WTC11 (cell line): ENCODE measurements around the gene TMEM131L. TPM values are rescaled to one million over a fixed set of nuclear protein-coding genes. Genes with fewer than 3 reads are reported as not detected.

ENCODE experiments used
- ATAC-seq: fragments of 200-7000 bp; cut with Tn5 transposase; 2 replicates; pipeline ENCODE4 v1.10.0; 2021; ENCODE audit warnings: mild to moderate bottlenecking, moderate library complexity
- CTCF ChIA-PET: fragments of 300-600 bp; sonication (Branson Sonifier 250); formaldehyde crosslinking; loops from one replicate; lab custom pipeline; 2021; ENCODE audit warnings: antibody characterized with exemption; lab: Charles Lee
- POLR2A ChIA-PET: fragments of 350-600 bp; sonication (Branson Sonifier 250); formaldehyde crosslinking; loops from one replicate; lab custom pipeline; 2021; ENCODE audit warnings: antibody characterized with exemption; lab: Charles Lee
- DNase-seq: peaks from one replicate; pipeline ENCODE4 v3.0.0; 2021; ENCODE audit warnings: low spot score
- H3K27ac Mint-ChIP-seq: 2 replicates; pipeline ENCODE4 v1.8.0; 2021; ENCODE audit warnings: mixed read lengths
- H3K27me3 Mint-ChIP-seq: 2 replicates; pipeline ENCODE4 v1.8.0; 2021; ENCODE audit warnings: low read depth, mild to moderate bottlenecking, moderate library complexity, mixed read lengths
- H3K36me3 Mint-ChIP-seq: 2 replicates; pipeline ENCODE4 v1.8.0; 2021; ENCODE audit warnings: mixed read lengths
- H3K4me1 Mint-ChIP-seq: 2 replicates; pipeline ENCODE4 v1.8.0; 2022; ENCODE audit warnings: mixed read lengths
- H3K4me3 Mint-ChIP-seq: 2 replicates; pipeline ENCODE4 v1.8.0; 2021; ENCODE audit warnings: mild to moderate bottlenecking, moderate library complexity, mixed read lengths
- H3K9me3 Mint-ChIP-seq: 2 replicates; pipeline ENCODE4 v1.8.0; 2021; ENCODE audit warnings: mixed read lengths
- CBFB ChIP-seq: sonication (generic); formaldehyde crosslinking; IDR thresholded peaks from 2 replicates; pipeline ENCODE4 v1.8.1; 2022; ENCODE audit warnings: mild to moderate bottlenecking, low read depth, missing genetic modification reagents
- FOXJ3 ChIP-seq: sonication (generic); formaldehyde crosslinking; IDR thresholded peaks from 2 replicates; pipeline ENCODE4 v1.9.0; 2021; ENCODE audit warnings: missing genetic modification reagents, mild to moderate bottlenecking, borderline replicate concordance
- GTF2I ChIP-seq: fragments of 250-450 bp; sonication (Bioruptor Pico); conservative IDR thresholded peaks from 2 replicates; pipeline ENCODE4 v1.4.0; 2021; ENCODE audit warnings: mild to moderate bottlenecking
- JUN ChIP-seq: sonication (generic); formaldehyde crosslinking; IDR thresholded peaks from 2 replicates; pipeline ENCODE4 v1.8.0; 2023; ENCODE audit warnings: mild to moderate bottlenecking, missing genetic modification reagents
- KAT7 ChIP-seq: sonication (generic); formaldehyde crosslinking; IDR thresholded peaks from 2 replicates; pipeline ENCODE4 v1.8.1; 2023; ENCODE audit warnings: missing genetic modification reagents, mild to moderate bottlenecking, borderline replicate concordance
- NFE2L1 ChIP-seq: sonication (generic); formaldehyde crosslinking; IDR thresholded peaks from 2 replicates; pipeline ENCODE4 v1.8.1; 2023; ENCODE audit warnings: missing genetic modification reagents
- NFYB ChIP-seq: sonication (generic); formaldehyde crosslinking; conservative IDR thresholded peaks from 2 replicates; pipeline ENCODE4 v1.8.0; 2022; ENCODE audit warnings: low read depth, missing genetic modification reagents
- NR1H2 ChIP-seq: sonication (generic); formaldehyde crosslinking; IDR thresholded peaks from 2 replicates; pipeline ENCODE4 v1.9.0; 2021; ENCODE audit warnings: mild to moderate bottlenecking, moderate library complexity, missing genetic modification reagents
- PRRX2 ChIP-seq: fragments of 250-450 bp; sonication (Bioruptor Pico); IDR thresholded peaks from 2 replicates; pipeline ENCODE4 v1.8.0; 2021; ENCODE audit warnings: mild to moderate bottlenecking
- TEAD4 ChIP-seq: sonication (generic); formaldehyde crosslinking; IDR thresholded peaks from 2 replicates; pipeline ENCODE4 v1.8.0; 2022; ENCODE audit warnings: mild to moderate bottlenecking, missing genetic modification reagents
- TP53 ChIP-seq: sonication (generic); formaldehyde crosslinking; IDR thresholded peaks from 2 replicates; pipeline ENCODE4 v1.8.1; 2023; ENCODE audit warnings: mild to moderate bottlenecking, missing genetic modification reagents
- ZNF121 ChIP-seq: sonication (generic); formaldehyde crosslinking; IDR thresholded peaks from 2 replicates; pipeline ENCODE4 v1.8.0; 2023; ENCODE audit warnings: missing genetic modification reagents
- ZNF263 ChIP-seq: sonication (generic); formaldehyde crosslinking; IDR thresholded peaks from 2 replicates; pipeline ENCODE4 v1.8.1; 2022; ENCODE audit warnings: low read depth, mild to moderate bottlenecking, moderate library complexity, missing genetic modification reagents
- ZNF317 ChIP-seq: sonication (generic); formaldehyde crosslinking; IDR thresholded peaks from 2 replicates; pipeline ENCODE4 v1.8.1; 2023; ENCODE audit warnings: low read depth, mild to moderate bottlenecking, moderate library complexity, missing genetic modification reagents, borderline replicate concordance
- ZNF416 ChIP-seq: fragments of 250-450 bp; sonication (Bioruptor Pico); IDR thresholded peaks from 2 replicates; pipeline ENCODE4 v1.9.0; 2021; ENCODE audit warnings: mild to moderate bottlenecking, inconsistent platforms
- ZNF423 ChIP-seq: fragments of 250-450 bp; sonication (Bioruptor Pico); IDR thresholded peaks from 2 replicates; pipeline ENCODE4 v2.1.2; 2022; ENCODE audit warnings: mild to moderate bottlenecking, moderate library complexity
- total RNA-seq: library from RNA; stranded (reverse); gene quantifications from 3 replicates; pipeline ENCODE4 v1.2.3, GENCODE V29; 2021
- TF ChIP-seq, protein P1 (sequence below): sonication (generic); formaldehyde crosslinking; IDR thresholded peaks from 2 replicates; pipeline ENCODE4 v1.8.1; 2023; ENCODE audit warnings: mild to moderate bottlenecking, moderate library complexity, missing genetic modification reagents

The TMEM131L gene
- total RNA-seq, 1 experiment from 2014 or later, result 26.7 TPM

DNA sequence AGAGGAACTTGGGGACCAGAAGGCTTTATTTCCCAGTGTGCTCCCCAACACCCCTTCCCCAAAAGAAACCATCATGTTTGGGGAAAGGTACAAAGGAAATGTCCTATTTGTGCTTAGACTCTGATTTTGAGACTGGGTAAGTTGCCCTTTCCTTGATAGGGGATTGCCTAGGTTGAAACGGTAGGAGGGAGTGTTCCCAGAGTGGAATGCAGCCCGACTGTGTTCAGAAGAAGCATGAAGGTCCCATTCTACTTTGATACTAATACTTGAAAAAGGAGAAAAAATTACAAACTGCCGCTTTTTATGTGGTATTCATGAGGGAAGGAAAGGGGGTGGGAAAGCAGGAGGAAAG is 32.4 kb upstream of the TMEM131L start:
- Mint-ChIP-seq H3K27ac (no peak overlapping the region), H3K4me3 (no peak overlapping the region), H3K36me3 (no peaks in the 10 kb centered on the region), H3K9me3 (no peaks in the 10 kb centered on the region), H3K4me1 (peaks cover 8% of the 10 kb centered on the region), H3K27me3 (no peaks in the 10 kb centered on the region)
- ChIA-PET POLR2A (interaction anchor here (1.0 kb wide), 1 partner anchor 32 kb away, joined by 3 read pairs; the partner anchor contains the start of gene TMEM131L), CTCF (interaction anchor here (1.1 to 1.5 kb wide), 5 partner anchors 21 to 316 kb away, joined by 3 to 6 read pairs (median 3); no protein-coding TSS in a partner anchor)
- DNase-seq (no peak), ATAC-seq (no peak)
- TF ChIP-seq TP53 (CRISPR knock-in tag), result no peak
- TF ChIP-seq ZNF317 (CRISPR knock-in tag), result no peak
- TF ChIP-seq ZNF263, result no peak
- TF ChIP-seq, protein P1, sequence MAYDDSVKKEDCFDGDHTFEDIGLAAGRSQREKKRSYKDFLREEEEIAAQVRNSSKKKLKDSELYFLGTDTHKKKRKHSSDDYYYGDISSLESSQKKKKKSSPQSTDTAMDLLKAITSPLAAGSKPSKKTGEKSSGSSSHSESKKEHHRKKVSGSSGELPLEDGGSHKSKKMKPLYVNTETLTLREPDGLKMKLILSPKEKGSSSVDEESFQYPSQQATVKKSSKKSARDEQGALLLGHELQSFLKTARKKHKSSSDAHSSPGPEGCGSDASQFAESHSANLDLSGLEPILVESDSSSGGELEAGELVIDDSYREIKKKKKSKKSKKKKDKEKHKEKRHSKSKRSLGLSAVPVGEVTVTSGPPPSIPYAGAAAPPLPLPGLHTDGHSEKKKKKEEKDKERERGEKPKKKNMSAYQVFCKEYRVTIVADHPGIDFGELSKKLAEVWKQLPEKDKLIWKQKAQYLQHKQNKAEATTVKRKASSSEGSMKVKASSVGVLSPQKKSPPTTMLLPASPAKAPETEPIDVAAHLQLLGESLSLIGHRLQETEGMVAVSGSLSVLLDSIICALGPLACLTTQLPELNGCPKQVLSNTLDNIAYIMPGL (CRISPR knock-in tag), result no peak
- TF ChIP-seq ZNF416, result no peak

DNA sequence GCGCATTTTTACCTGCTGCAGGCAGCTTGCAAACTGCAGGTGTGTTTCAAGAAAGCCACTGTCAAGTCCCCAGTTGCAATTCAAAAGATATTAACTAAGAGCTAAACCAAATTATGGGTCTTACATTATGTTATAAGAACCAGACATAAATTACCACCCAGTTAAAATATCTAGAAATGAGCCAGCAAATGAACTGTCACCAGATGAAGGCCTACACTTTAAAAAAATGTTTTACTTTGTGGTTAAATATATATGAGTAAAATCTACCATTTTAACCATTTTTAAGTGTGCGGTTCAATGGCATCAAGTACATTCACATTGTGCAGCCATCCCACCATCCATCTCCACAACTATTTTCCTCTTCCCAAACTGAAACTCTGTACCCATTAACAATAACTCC is 32.0 kb upstream of the TMEM131L start:
- no peak for TF ChIP-seq FOXJ3 (CRISPR knock-in tag)
- no peak for TF ChIP-seq NR1H2
- TF ChIP-seq CBFB (CRISPR knock-in tag), result no peak
- H3K9me3 Mint-ChIP-seq, result no peaks in the 10 kb centered on the region
- H3K4me1 Mint-ChIP-seq, result peaks cover 8% of the 10 kb centered on the region
- CTCF ChIA-PET, result interaction anchor here (1.5 kb wide), 1 partner anchor 199 kb away, joined by 3 read pairs; no protein-coding TSS in a partner anchor
- POLR2A ChIA-PET, result interaction anchor here (1.0 kb wide), 1 partner anchor 32 kb away, joined by 3 read pairs; the partner anchor contains the start of gene TMEM131L
- DNase-seq, result no peak
- H3K27me3 Mint-ChIP-seq, result no peaks in the 10 kb centered on the region
- ATAC-seq, result no peak
- H3K36me3 Mint-ChIP-seq, result no peaks in the 10 kb centered on the region
- no peak overlapping the region for H3K27ac Mint-ChIP-seq
- H3K4me3 Mint-ChIP-seq, result no peak overlapping the region

DNA sequence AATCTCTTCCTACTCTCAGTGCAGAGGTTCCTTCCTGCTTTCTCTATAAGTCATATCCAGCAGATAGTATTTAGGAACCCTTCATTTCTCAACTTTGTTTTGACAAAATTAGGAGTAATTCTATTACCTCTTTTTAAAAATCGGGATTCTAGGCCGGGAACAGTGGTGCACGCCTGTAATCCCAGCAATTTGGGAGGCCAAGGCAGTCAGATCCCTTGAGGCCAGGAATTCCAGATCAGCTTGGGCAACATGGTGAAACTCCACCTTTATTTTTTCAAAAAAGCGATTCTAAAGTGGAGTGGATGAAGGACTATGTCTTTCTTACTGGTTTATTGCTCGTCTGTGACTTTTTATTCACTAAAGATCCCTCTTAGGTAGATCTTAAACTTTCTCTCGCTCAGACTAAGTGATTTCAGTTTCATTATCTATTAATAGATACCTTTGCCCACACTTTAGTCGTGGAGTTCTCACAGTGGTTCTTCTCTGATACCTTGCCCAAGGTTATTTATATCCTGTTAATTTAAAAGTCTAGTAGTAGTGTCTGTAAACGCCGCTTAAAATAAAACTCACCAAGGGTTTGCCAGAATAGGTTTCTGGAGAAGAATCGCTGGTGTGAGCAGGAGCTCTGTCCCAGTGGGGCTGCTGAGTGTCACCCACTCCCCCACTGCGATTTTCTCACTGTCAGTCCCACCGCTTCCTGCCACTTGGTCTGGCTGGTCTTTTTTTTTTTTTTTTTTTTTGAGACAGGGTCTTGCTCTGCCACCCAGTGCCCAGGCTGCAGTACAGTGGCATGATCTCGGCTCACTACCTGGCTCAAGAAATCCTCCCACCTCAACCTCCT is 27.0 kb upstream of the TMEM131L start:
- ChIA-PET CTCF (no interaction called here), POLR2A (no interaction called here)
- DNase-seq (no peak), ATAC-seq (no peak)
- Mint-ChIP-seq H3K27me3 (no peaks in the 10 kb centered on the region), H3K9me3 (no peaks in the 10 kb centered on the region), H3K27ac (no peak overlapping the region), H3K4me3 (no peak overlapping the region), H3K36me3 (no peaks in the 10 kb centered on the region), H3K4me1 (no peaks in the 10 kb centered on the region; the same call in 1 of the 2 replicates)
- 0 out of 2 replicates have a peak, but pooled peaks have one; percentile 17 for TF ChIP-seq ZNF121 (CRISPR knock-in tag)
- no peak for TF ChIP-seq GTF2I

DNA sequence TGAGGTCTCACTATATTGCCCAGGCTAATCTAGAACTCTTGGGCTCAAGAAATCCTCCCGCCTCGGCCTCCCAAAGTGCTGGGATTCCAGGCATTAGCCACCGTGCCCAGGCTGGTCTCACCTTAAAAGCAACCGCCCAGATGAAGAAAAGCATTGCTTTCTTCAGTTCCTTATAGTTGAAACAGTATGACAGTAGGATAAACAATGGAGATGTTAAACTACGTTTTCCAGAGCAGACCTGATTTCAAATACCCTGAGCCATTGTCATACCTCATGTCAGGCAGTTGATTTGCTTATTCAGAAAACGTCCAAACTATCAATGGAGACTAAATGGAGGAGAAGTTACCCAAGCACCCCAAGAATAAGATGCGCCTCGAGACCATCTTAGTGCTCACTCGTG is 26.3 kb upstream of the TMEM131L start:
- no peak for ATAC-seq
- ChIA-PET POLR2A (no interaction called here), CTCF (no interaction called here)
- H3K36me3 Mint-ChIP-seq, result no peaks in the 10 kb centered on the region
- TF ChIP-seq NFYB (CRISPR knock-in tag) (no peak), PRRX2 (CRISPR knock-in tag) (no peak), JUN (CRISPR knock-in tag) (no peak)
- DNase-seq, result no peak
- H3K27ac Mint-ChIP-seq, result no peak overlapping the region
- H3K4me1 Mint-ChIP-seq, result no peaks in the 10 kb centered on the region; the same call in 1 of the 2 replicates
- no peak overlapping the region for H3K4me3 Mint-ChIP-seq
- H3K9me3 Mint-ChIP-seq, result no peaks in the 10 kb centered on the region
- H3K27me3 Mint-ChIP-seq, result no peaks in the 10 kb centered on the region

DNA sequence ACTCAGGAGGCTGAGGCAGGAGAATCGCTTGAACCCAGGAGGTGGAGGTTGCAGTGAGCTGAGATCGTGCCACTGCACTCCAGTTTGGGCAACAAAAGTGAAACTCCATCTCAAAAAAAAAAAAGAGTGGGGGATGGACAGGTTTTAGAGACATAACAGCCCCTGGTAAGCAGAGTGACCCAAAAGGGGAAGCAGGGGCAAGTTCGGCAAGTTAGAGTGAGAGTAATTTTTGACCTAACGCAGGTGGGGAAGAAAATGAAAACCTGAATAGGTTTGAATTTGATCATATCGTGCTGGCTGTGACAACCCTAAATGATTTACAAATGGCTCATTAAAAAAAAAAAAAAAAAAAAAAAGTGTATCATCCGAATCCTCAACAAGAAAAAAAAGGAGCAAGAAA is 25.7 kb upstream of the TMEM131L start:
- Mint-ChIP-seq H3K36me3 (no peaks in the 10 kb centered on the region), H3K4me3 (no peak overlapping the region), H3K27ac (no peak overlapping the region), H3K9me3 (no peaks in the 10 kb centered on the region), H3K27me3 (no peaks in the 10 kb centered on the region), H3K4me1 (no peaks in the 10 kb centered on the region; the same call in 1 of the 2 replicates)
- ChIA-PET CTCF (no interaction called here), POLR2A (no interaction called here)
- no peak for DNase-seq
- no peak for ATAC-seq
- TF ChIP-seq NFE2L1 (CRISPR knock-in tag), result no peak
- no peak for TF ChIP-seq KAT7 (CRISPR knock-in tag)
- TF ChIP-seq TEAD4 (CRISPR knock-in tag), result no peak
- no peak for TF ChIP-seq NR1H2
- no peak for TF ChIP-seq ZNF423
